HUES48 (cell line): ENCODE measurements around the gene PHLPP1.
A peak's percentile ranks its signal among the peaks of the same experiment; 100 is the strongest.

Experiments used
- H3K27ac ChIP-seq: one replicate; pipeline ENCODE4 v1.7.0; 2013; ENCODE audit warnings: low read depth, low read length, inconsistent platforms
- H3K27me3 ChIP-seq: 2 replicates; pipeline ENCODE4 v1.6.1; 2013; ENCODE audit warnings: mild to moderate bottlenecking, low read length; ENCODE audit not compliant: control insufficient read depth, insufficient read depth
- H3K36me3 ChIP-seq: 2 replicates; pipeline ENCODE4 v1.6.1; 2013; ENCODE audit warnings: low read length; ENCODE audit not compliant: control insufficient read depth, insufficient read depth
- H3K4me1 ChIP-seq: 2 replicates; pipeline ENCODE4 v1.6.1; 2013; ENCODE audit warnings: mild to moderate bottlenecking, low read length; ENCODE audit not compliant: control insufficient read depth, insufficient read depth
- H3K4me3 ChIP-seq: 2 replicates; pipeline ENCODE4 v1.5.1; 2013; ENCODE audit warnings: mild to moderate bottlenecking, low read depth, low read length
- H3K9ac ChIP-seq: 2 replicates; pipeline ENCODE4 v1.6.1; 2013; ENCODE audit warnings: mild to moderate bottlenecking, low read depth, low read length, moderate library complexity
- H3K9me3 ChIP-seq: 2 replicates; pipeline ENCODE4 v1.6.1; 2013; ENCODE audit warnings: low read length; ENCODE audit not compliant: control insufficient read depth, insufficient read depth

PHLPP1 gene

GRCh38 chr18:62717925-62718800, 2.8 kb downstream of the PHLPP1 start:
- H3K9ac ChIP-seq = peak overlapping the region; percentile 0
- no peak overlapping the region for H3K27ac ChIP-seq
- no peaks in the 10 kb centered on the region for H3K9me3 ChIP-seq
- H3K36me3 ChIP-seq = no peaks in the 10 kb centered on the region
- peak overlapping the region; percentile 83 for H3K4me3 ChIP-seq
- H3K4me1 ChIP-seq = peaks cover 56% of the 10 kb centered on the region
- H3K27me3 ChIP-seq = no peaks in the 10 kb centered on the region

GRCh38 chr18:62720048-62720447, 4.7 kb downstream of the PHLPP1 start:
- Histone ChIP-seq H3K36me3 (no peaks in the 10 kb centered on the region), H3K27me3 (no peaks in the 10 kb centered on the region), H3K9ac (no peak overlapping the region), H3K4me1 (peaks cover 55% of the 10 kb centered on the region), H3K4me3 (peak overlapping the region; percentile 83), H3K9me3 (no peaks in the 10 kb centered on the region), H3K27ac (peak overlapping the region; percentile 76)

GRCh38 chr18:62720766-62721613, 5.6 kb downstream of the PHLPP1 start:
- no peaks in the 10 kb centered on the region for H3K9me3 ChIP-seq
- no peak overlapping the region for H3K9ac ChIP-seq
- peak overlapping the region; percentile 60 for H3K27ac ChIP-seq
- H3K36me3 ChIP-seq = no peaks in the 10 kb centered on the region
- peak overlapping the region; percentile 83 for H3K4me3 ChIP-seq
- peaks cover 55% of the 10 kb centered on the region for H3K4me1 ChIP-seq
- no peaks in the 10 kb centered on the region for H3K27me3 ChIP-seq

GRCh38 chr18:62721839-62722795, 6.8 kb downstream of the PHLPP1 start:
- no peaks in the 10 kb centered on the region for H3K36me3 ChIP-seq
- no peak overlapping the region for H3K9ac ChIP-seq
- no peaks in the 10 kb centered on the region for H3K9me3 ChIP-seq
- H3K4me1 ChIP-seq = peaks cover 55% of the 10 kb centered on the region
- no peaks in the 10 kb centered on the region for H3K27me3 ChIP-seq
- no peak overlapping the region for H3K27ac ChIP-seq
- no peak overlapping the region; the same call in 1 of the 2 replicates for H3K4me3 ChIP-seq

GRCh38 chr18:62723666-62724281, 8.4 kb downstream of the PHLPP1 start:
- Histone ChIP-seq H3K36me3 (no peaks in the 10 kb centered on the region), H3K27ac (peak overlapping the region; percentile 46), H3K27me3 (no peaks in the 10 kb centered on the region), H3K9me3 (no peaks in the 10 kb centered on the region), H3K9ac (no peak overlapping the region), H3K4me1 (peaks cover 55% of the 10 kb centered on the region), H3K4me3 (peak overlapping the region; percentile 14; the same call in 1 of the 2 replicates)

GRCh38 chr18:62725896-62726295, 10.6 kb downstream of the PHLPP1 start:
- Histone ChIP-seq H3K27ac (no peak overlapping the region), H3K36me3 (no peaks in the 10 kb centered on the region), H3K9ac (no peak overlapping the region), H3K4me1 (peaks cover 45% of the 10 kb centered on the region), H3K27me3 (no peaks in the 10 kb centered on the region), H3K4me3 (no peak overlapping the region), H3K9me3 (no peaks in the 10 kb centered on the region)

GRCh38 chr18:62728254-62728653, 12.9 kb downstream of the PHLPP1 start:
- Histone ChIP-seq H3K27ac (no peak overlapping the region), H3K9me3 (no peaks in the 10 kb centered on the region), H3K9ac (no peak overlapping the region), H3K4me3 (no peak overlapping the region), H3K4me1 (peaks cover 26% of the 10 kb centered on the region), H3K27me3 (no peaks in the 10 kb centered on the region), H3K36me3 (no peaks in the 10 kb centered on the region; the same call in 1 of the 2 replicates)

GRCh38 chr18:62729487-62730386, 14.4 kb downstream of the PHLPP1 start:
- Histone ChIP-seq H3K9me3 (no peaks in the 10 kb centered on the region), H3K9ac (no peak overlapping the region), H3K4me3 (no peak overlapping the region), H3K27me3 (no peaks in the 10 kb centered on the region), H3K36me3 (no peaks in the 10 kb centered on the region; the same call in 1 of the 2 replicates), H3K4me1 (peaks cover 16% of the 10 kb centered on the region), H3K27ac (no peak overlapping the region)

GRCh38 chr18:62730941-62731340, 15.6 kb downstream of the PHLPP1 start:
- Histone ChIP-seq H3K4me1 (peaks cover 26% of the 10 kb centered on the region), H3K27me3 (no peaks in the 10 kb centered on the region), H3K9me3 (no peaks in the 10 kb centered on the region), H3K36me3 (no peaks in the 10 kb centered on the region; the same call in 1 of the 2 replicates), H3K9ac (no peak overlapping the region), H3K4me3 (no peak overlapping the region), H3K27ac (no peak overlapping the region)
